ENCODE results near the gene RABL6. TPM values are rescaled to one million over a fixed set of nuclear protein-coding genes. Genes with fewer than 3 reads are reported as not detected.
"Not testable (repeated sequence)": the region's sequence is repeated elsewhere in the genome, so short reads cannot be mapped to it uniquely, and the experiment has no call there.

The RABL6 gene
- total RNA-seq, 8 experiments from 2014 or later = 33.8 to 83.5 (median 39.5) TPM

GRCh38 chr9:136860529-136860928 is 52.8 kb downstream of the RABL6 start:
- in situ Hi-C loops (cut with MboI; ENCODE audit: low pct_unique_long_range_greater_than_20kb in 2 of 9, low sequenced_read_pairs in 9 of 9, unreplicated experiment in 9 of 9) = no loop called here
- ATAC-seq (replicated peaks in 6 of 8) = peak in 5 of 8 experiments; percentile 7 to 41 (median 14)
- Histone ChIP-seq H3K4me3 (no peak overlapping the region), H3K27ac (no peak overlapping the region), H3K4me1 (replicated peaks in 1 of 2) (peaks cover 8 to 14% of the 10 kb centered on the region in 2 donors)
- 40 to 92% methylated on average over 2 of the region's 9 CpGs; no CpG with 5 or more reads in 8 of the 10 experiments for WGBS, 10 experiments

- 60 to 100% (median 96%) methylated on average over 1 to 2 of the region's 22 CpGs; no CpG with 5 or more reads in 6 of the 10 experiments for WGBS, 10 experiments
- in situ Hi-C loops (cut with MboI; ENCODE audit: low pct_unique_long_range_greater_than_20kb in 2 of 9, low sequenced_read_pairs in 9 of 9, unreplicated experiment in 9 of 9) = no loop called here
- peak in 4 of 8 experiments; percentile 1 to 10 (median 5) for ATAC-seq (replicated peaks in 6 of 8)
- H3K4me3 ChIP-seq = no peak overlapping the region
- no peak overlapping the region for H3K27ac ChIP-seq
- peaks cover 8 to 14% of the 10 kb centered on the region in 2 donors for H3K4me1 ChIP-seq (replicated peaks in 1 of 2)
These were observed 53.5 kb downstream of the RABL6 start for GRCh38 chr9:136860933-136861873.

GRCh38 chr9:136861874-136862457 is 54.2 kb downstream of the RABL6 start:
- WGBS, 10 experiments = 85 to 100% (median 96%) methylated on average over 2 to 13 of the region's 26 CpGs; no CpG with 5 or more reads in 2 of the 10 experiments
- Histone ChIP-seq H3K4me1 (replicated peaks in 1 of 2) (peaks cover 10 to 15% of the 10 kb centered on the region in 2 donors), H3K4me3 (no peak overlapping the region), H3K27ac (no peak overlapping the region)
- in situ Hi-C loops (cut with MboI; ENCODE audit: low pct_unique_long_range_greater_than_20kb in 2 of 9, low sequenced_read_pairs in 9 of 9, unreplicated experiment in 9 of 9) = no loop called here
- ATAC-seq (replicated peaks in 6 of 8) = no peak

- H3K4me3 ChIP-seq = no peak overlapping the region
- H3K27ac ChIP-seq = no peak overlapping the region
- 88 to 90% (median 90%) methylated on average over 2 to 10 of the region's 31 CpGs; no CpG with 5 or more reads in 7 of the 10 experiments for WGBS, 10 experiments
- H3K4me1 ChIP-seq (replicated peaks in 1 of 2) = peaks cover 12 to 19% of the 10 kb centered on the region in 2 donors
- in situ Hi-C loops (cut with MboI; ENCODE audit: low pct_unique_long_range_greater_than_20kb in 2 of 9, low sequenced_read_pairs in 9 of 9, unreplicated experiment in 9 of 9) = no loop called here
- no peak for ATAC-seq (replicated peaks in 6 of 8)
These were observed 55.3 kb downstream of the RABL6 start for GRCh38 chr9:136862849-136863622.

GRCh38 chr9:136863623-136864273 is 56.0 kb downstream of the RABL6 start:
- Histone ChIP-seq H3K4me1 (replicated peaks in 1 of 2) (peaks cover 12 to 19% of the 10 kb centered on the region in 2 donors), H3K27ac (no peak overlapping the region), H3K4me3 (peak overlapping the region in 1 of 5 donors; percentile 11)
- ATAC-seq (replicated peaks in 6 of 8) = no peak
- in situ Hi-C loops (cut with MboI; ENCODE audit: low pct_unique_long_range_greater_than_20kb in 2 of 9, low sequenced_read_pairs in 9 of 9, unreplicated experiment in 9 of 9) = no loop called here
- 86 to 100% (median 98%) methylated on average over 1 to 11 of the region's 12 CpGs; no CpG with 5 or more reads in 4 of the 10 experiments for WGBS, 10 experiments

- H3K27ac ChIP-seq = peak overlapping the region; percentile 6 to 98
- H3K4me1 ChIP-seq (replicated peaks in 1 of 2) = peaks cover 12 to 19% of the 10 kb centered on the region in 2 donors
- in situ Hi-C loops (cut with MboI; ENCODE audit: low pct_unique_long_range_greater_than_20kb in 2 of 9, low sequenced_read_pairs in 9 of 9, unreplicated experiment in 9 of 9) = no loop called here
- peak overlapping the region; percentile 82 to 100 (median 100) for H3K4me3 ChIP-seq
- ATAC-seq (replicated peaks in 6 of 8) = no peak
- WGBS, 10 experiments = 50 to 100% (median 89%) methylated on average over 1 to 5 of the region's 11 CpGs; no CpG with 5 or more reads in 4 of the 10 experiments
These were observed 57.5 kb downstream of the RABL6 start for GRCh38 chr9:136865041-136865767.

- ATAC-seq (replicated peaks in 6 of 8) = peak in 7 of 8 experiments; percentile 11 to 28 (median 18)
- no CpG with 5 or more reads among the region's 20 CpGs for WGBS, 10 experiments
- Histone ChIP-seq H3K27ac (peak overlapping the region; percentile 89 to 98), H3K4me3 (peak overlapping the region; percentile 82 to 100 (median 100)), H3K4me1 (replicated peaks in 1 of 2) (peaks cover 12 to 19% of the 10 kb centered on the region in 2 donors)
- in situ Hi-C loops (cut with MboI; ENCODE audit: low pct_unique_long_range_greater_than_20kb in 2 of 9, low sequenced_read_pairs in 9 of 9, unreplicated experiment in 9 of 9) = no loop called here
These were observed 58.0 kb downstream of the RABL6 start for GRCh38 chr9:136865768-136866103.

- H3K4me3 ChIP-seq = peak overlapping the region; percentile 82 to 100 (median 100)
- in situ Hi-C loops (cut with MboI; ENCODE audit: low pct_unique_long_range_greater_than_20kb in 2 of 9, low sequenced_read_pairs in 9 of 9, unreplicated experiment in 9 of 9); ATAC-seq (replicated peaks in 6 of 8): not testable (repeated sequence)
- peaks cover 12 to 19% of the 10 kb centered on the region in 2 donors for H3K4me1 ChIP-seq (replicated peaks in 1 of 2)
- peak overlapping the region; percentile 90 to 98 for H3K27ac ChIP-seq
- WGBS, 10 experiments = 83 to 100% (median 96%) methylated on average over 4 to 17 of the region's 29 CpGs; no CpG with 5 or more reads in 1 of the 10 experiments
These were observed 59.2 kb downstream of the RABL6 start for GRCh38 chr9:136866898-136867421.

GRCh38 chr9:136867480-136867879 is 59.7 kb downstream of the RABL6 start:
- WGBS, 10 experiments = 96 to 100% (median 98%) methylated on average over 1 to 16 of the region's 18 CpGs; no CpG with 5 or more reads in 2 of the 10 experiments
- in situ Hi-C loops (cut with MboI; ENCODE audit: low pct_unique_long_range_greater_than_20kb in 2 of 9, low sequenced_read_pairs in 9 of 9, unreplicated experiment in 9 of 9) = no loop called here
- ATAC-seq (replicated peaks in 6 of 8) = no peak
- no peak overlapping the region for H3K27ac ChIP-seq
- H3K4me3 ChIP-seq = peak overlapping the region in 1 of 5 donors; percentile 100
- peaks cover 12 to 19% of the 10 kb centered on the region in 2 donors for H3K4me1 ChIP-seq (replicated peaks in 1 of 2)

- Histone ChIP-seq H3K4me1 (replicated peaks in 1 of 2) (peaks cover 12 to 19% of the 10 kb centered on the region in 2 donors), H3K27ac (no peak overlapping the region), H3K4me3 (no peak overlapping the region)
- no peak for ATAC-seq (replicated peaks in 6 of 8)
- WGBS, 10 experiments = 91 to 100% (median 97%) methylated on average over 4 to 17 of the region's 18 CpGs; no CpG with 5 or more reads in 2 of the 10 experiments
- in situ Hi-C loops (cut with MboI; ENCODE audit: low pct_unique_long_range_greater_than_20kb in 2 of 9, low sequenced_read_pairs in 9 of 9, unreplicated experiment in 9 of 9) = no loop called here
These were observed 60.2 kb downstream of the RABL6 start for GRCh38 chr9:136867917-136868316.

GRCh38 chr9:136868644-136869043 is 60.9 kb downstream of the RABL6 start:
- 80 to 96% (median 89%) methylated on average over 2 to 8 of the region's 11 CpGs; no CpG with 5 or more reads in 4 of the 10 experiments for WGBS, 10 experiments
- H3K27ac ChIP-seq = no peak overlapping the region
- H3K4me1 ChIP-seq (replicated peaks in 1 of 2) = peaks cover 12 to 19% of the 10 kb centered on the region in 2 donors
- H3K4me3 ChIP-seq = no peak overlapping the region
- in situ Hi-C loops (cut with MboI; ENCODE audit: low pct_unique_long_range_greater_than_20kb in 2 of 9, low sequenced_read_pairs in 9 of 9, unreplicated experiment in 9 of 9) = no loop called here
- no peak for ATAC-seq (replicated peaks in 6 of 8)
